ENCODE measurements around the gene GMPPB. TPM values are rescaled to one million over a fixed set of nuclear protein-coding genes. Genes with fewer than 3 reads are reported as not detected.

The GMPPB gene
- total RNA-seq, 1 donor from 2014 or later, result 31.2 TPM

GRCh38 chr3:49705390-49705960, 18.3 kb downstream of the GMPPB start:
- no peak for TF ChIP-seq CTCF (IDR thresholded peaks at IDR 0.05; ENCODE audit: unreplicated experiment)
- DNase-seq (ENCODE audit: low spot score, unreplicated experiment), result no peak
- Mint-ChIP-seq H3K36me3 (ENCODE audit: insufficient read depth) (peaks cover 6% of the 10 kb centered on the region), H3K4me1 (ENCODE audit: low read depth) (no peaks in the 10 kb centered on the region), H3K27me3 (no peaks in the 10 kb centered on the region), H3K9me3 (ENCODE audit: low read depth) (no peaks in the 10 kb centered on the region), H3K4me3 (ENCODE audit: low read depth) (no peak overlapping the region), H3K27ac (no peak overlapping the region)

GRCh38 chr3:49704629-49705028, 19.1 kb downstream of the GMPPB start:
- no peak overlapping the region for H3K27ac Mint-ChIP-seq
- H3K4me3 Mint-ChIP-seq (ENCODE audit: low read depth), result no peak overlapping the region
- H3K4me1 Mint-ChIP-seq (ENCODE audit: low read depth), result no peaks in the 10 kb centered on the region

GRCh38 chr3:49703956-49704355, 19.8 kb downstream of the GMPPB start:
- no peak for TF ChIP-seq CTCF (IDR thresholded peaks at IDR 0.05; ENCODE audit: unreplicated experiment)
- Mint-ChIP-seq H3K4me1 (ENCODE audit: low read depth) (no peaks in the 10 kb centered on the region), H3K9me3 (ENCODE audit: low read depth) (no peaks in the 10 kb centered on the region), H3K4me3 (ENCODE audit: low read depth) (no peak overlapping the region), H3K27me3 (no peaks in the 10 kb centered on the region), H3K27ac (no peak overlapping the region), H3K36me3 (ENCODE audit: insufficient read depth) (peaks cover 6% of the 10 kb centered on the region)
- no peak for DNase-seq (ENCODE audit: low spot score, unreplicated experiment)

More at GRCh38 chr3:49704629-49705028, 19.1 kb downstream of the GMPPB start:
- DNase-seq (ENCODE audit: low spot score, unreplicated experiment), result no peak
- H3K27me3 Mint-ChIP-seq, result no peaks in the 10 kb centered on the region
- peaks cover 6% of the 10 kb centered on the region for H3K36me3 Mint-ChIP-seq (ENCODE audit: insufficient read depth)
- no peaks in the 10 kb centered on the region for H3K9me3 Mint-ChIP-seq (ENCODE audit: low read depth)
- TF ChIP-seq CTCF (IDR thresholded peaks at IDR 0.05; ENCODE audit: unreplicated experiment), result no peak

- TF ChIP-seq CTCF (IDR thresholded peaks at IDR 0.05; ENCODE audit: unreplicated experiment), result peak; percentile 81
- peak; percentile 41 for DNase-seq (ENCODE audit: low spot score, unreplicated experiment)
- H3K9me3 Mint-ChIP-seq (ENCODE audit: low read depth), result no peaks in the 10 kb centered on the region
- no peaks in the 10 kb centered on the region for H3K4me1 Mint-ChIP-seq (ENCODE audit: low read depth)
- no peaks in the 10 kb centered on the region for H3K27me3 Mint-ChIP-seq
- no peak overlapping the region for H3K27ac Mint-ChIP-seq
- no peak overlapping the region for H3K4me3 Mint-ChIP-seq (ENCODE audit: low read depth)
- H3K36me3 Mint-ChIP-seq (ENCODE audit: insufficient read depth), result peaks cover 5% of the 10 kb centered on the region
Measured at GRCh38 chr3:49703443-49703927, 20.3 kb downstream of the GMPPB start.

GRCh38 chr3:49702672-49703071, 21.1 kb downstream of the GMPPB start:
- Mint-ChIP-seq H3K36me3 (ENCODE audit: insufficient read depth) (peaks cover 4% of the 10 kb centered on the region), H3K4me1 (ENCODE audit: low read depth) (no peaks in the 10 kb centered on the region), H3K4me3 (ENCODE audit: low read depth) (no peak overlapping the region), H3K27me3 (no peaks in the 10 kb centered on the region), H3K9me3 (ENCODE audit: low read depth) (no peaks in the 10 kb centered on the region), H3K27ac (no peak overlapping the region)
- DNase-seq (ENCODE audit: low spot score, unreplicated experiment), result no peak
- no peak for TF ChIP-seq CTCF (IDR thresholded peaks at IDR 0.05; ENCODE audit: unreplicated experiment)
